ENCODE data around the gene C6orf62. TPM values are rescaled to one million over a fixed set of nuclear protein-coding genes. Genes with fewer than 3 reads are reported as not detected.
"Not testable (repeated sequence)": the region's sequence is repeated elsewhere in the genome, so short reads cannot be mapped to it uniquely, and the experiment has no call there.

C6orf62 gene
- total RNA-seq (10 to 100 TPM; 20.8 to 92.8 (median 40.7) TPM), polyA plus RNA-seq (10 to 100 TPM; 28.9 to 48.0 TPM)
- long read RNA-seq, donor 1, full-length matches to known transcripts, result 8 of 10 reads
- long read RNA-seq, donor 1, partial matches to known transcripts, result 2 of 10 reads
- long read RNA-seq, donor 1, other reads (novel, unspliced or antisense), result 0 of 10 reads
- long read RNA-seq, donor 2, full-length matches to known transcripts, result 42 of 54 reads
- long read RNA-seq, donor 2, partial matches to known transcripts, result 4 of 54 reads
- long read RNA-seq, donor 2, other reads (novel, unspliced or antisense), result 8 of 54 reads
- long read RNA-seq, donor 3, full-length matches to known transcripts, result 17 of 20 reads
- long read RNA-seq, donor 3, partial matches to known transcripts, result 2 of 20 reads
- long read RNA-seq, donor 3, other reads (novel, unspliced or antisense), result 1 of 20 reads

GRCh38 chr6:24719125-24719971, at the start of gene C6orf62:
C6orf62 (minus strand) TSS chr6:24719154; CDS start chr6:24718668, 486 bp downstream.
- Histone ChIP-seq H3K27me3 (no peaks in the 10 kb centered on the region), H3K9me3 (no peaks in the 10 kb centered on the region), H3K4me3 (peak within 1 kb of the TSS; percentile 75 to 97 (median 93)), H3K36me3 (peaks cover 0 to 50% (median 21%) of the 10 kb centered on the region in 9 donors), H3K4me1 (peaks cover 3 to 56% (median 46%) of the 10 kb centered on the region in 12 donors), H3K27ac (peak within 1 kb of the TSS; percentile 93 to 100 (median 99))
- peak in 4 of 5 donors; percentile 26 to 59 (median 43) for DNase-seq
- no peak for TF ChIP-seq CTCF (IDR thresholded peaks at IDR 0.05)
- no peak for TF ChIP-seq POLR2A (IDR thresholded peaks at IDR 0.05)
- 0 to 1% (median 0%) methylated on average over 25 of the region's 25 CpGs for WGBS, 4 donors
- no peak for ATAC-seq
- intact Hi-C loops (cut with DNase I), result loop anchor here in 3 of 10 donors (5.0 kb wide), 1 partner anchor 52 kb away; the partner anchor contains the start of genes ACOT13 (in 3 of the 3) and TDP2 (in 3 of the 3)

DNA sequence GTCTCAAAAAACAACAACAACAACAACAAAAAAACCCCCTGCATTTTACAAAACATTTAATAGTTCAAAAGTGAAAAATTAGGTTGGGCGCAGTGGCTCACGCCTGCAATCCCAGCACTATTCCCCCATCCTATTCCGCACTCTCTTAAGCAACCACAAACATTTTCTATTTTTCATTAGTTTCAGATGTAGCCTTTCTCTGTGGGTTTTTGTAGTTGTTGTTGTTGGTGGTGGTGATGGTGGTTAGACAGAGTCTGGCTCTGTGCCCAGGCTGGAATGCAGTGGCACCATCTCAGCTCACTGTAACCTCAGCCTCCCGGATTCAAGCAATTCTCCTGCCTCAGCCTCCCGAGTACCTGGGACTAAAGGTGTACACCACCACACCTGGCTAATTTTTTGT, 49.4 kb upstream of the C6orf62 start:
- no peaks in the 10 kb centered on the region for H3K36me3 ChIP-seq
- no peak overlapping the region for H3K27ac ChIP-seq
- intact Hi-C loops (cut with DNase I), result loop anchor here in 7 of 10 donors (5.0 to 10.0 kb wide), 4 partner anchors 184 to 334 kb away; no protein-coding TSS in a partner anchor
- TF ChIP-seq POLR2A (IDR thresholded peaks at IDR 0.05) (no peak), CTCF (IDR thresholded peaks at IDR 0.05) (no peak)
- 93 to 97% (median 96%) methylated on average over 5 of the region's 5 CpGs for WGBS, 4 donors
- H3K9me3 ChIP-seq, result no peaks in the 10 kb centered on the region
- no peak overlapping the region for H3K4me3 ChIP-seq
- H3K27me3 ChIP-seq, result no peaks in the 10 kb centered on the region
- DNase-seq (no peak), ATAC-seq (no peak)
- no peaks in the 10 kb centered on the region for H3K4me1 ChIP-seq

DNA sequence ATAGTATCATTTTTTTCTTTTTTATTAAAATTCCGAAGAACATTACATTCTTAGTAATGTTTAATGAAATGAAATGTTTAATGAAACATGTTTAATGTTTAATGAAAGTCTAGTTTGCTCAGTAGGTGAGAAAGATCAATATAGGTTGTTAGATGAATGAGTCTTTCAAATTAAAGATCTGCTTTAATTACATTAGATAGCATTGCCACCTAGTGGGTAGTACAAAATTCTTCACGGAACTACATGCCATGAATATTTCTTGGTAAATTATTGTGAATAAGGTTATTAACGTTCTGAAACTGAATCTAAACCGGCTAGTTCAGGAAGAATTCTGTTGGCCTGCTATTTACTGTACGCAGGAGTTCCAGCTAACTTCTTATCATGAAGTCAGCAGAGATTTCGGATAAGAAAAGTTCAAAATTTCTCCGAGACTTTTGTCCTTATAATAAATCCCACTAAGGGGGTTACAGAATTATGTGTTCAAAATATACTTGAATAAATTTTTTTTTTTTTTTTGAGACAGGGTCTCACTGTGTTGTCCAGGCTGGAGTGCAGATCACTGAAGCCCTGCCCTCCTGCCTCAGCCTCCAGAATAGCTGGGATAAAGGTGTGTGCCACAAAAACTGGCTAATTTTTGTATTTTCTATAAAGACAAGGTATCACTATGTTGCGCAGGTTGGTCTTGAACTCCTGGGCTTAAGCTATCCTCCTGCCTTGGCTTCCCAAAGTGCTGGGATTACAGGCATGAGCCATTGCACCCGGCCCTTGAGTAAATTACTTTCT, 47.9 kb upstream of the C6orf62 start:
- Histone ChIP-seq H3K4me1 (no peaks in the 10 kb centered on the region), H3K9me3 (no peaks in the 10 kb centered on the region), H3K27ac (no peak overlapping the region), H3K4me3 (no peak overlapping the region), H3K36me3 (no peaks in the 10 kb centered on the region), H3K27me3 (no peaks in the 10 kb centered on the region)
- intact Hi-C loops (cut with DNase I), result loop anchor here in 9 of 10 donors (1.0 to 10.0 kb wide), 6 partner anchors 182 to 332 kb away; no protein-coding TSS in a partner anchor
- DNase-seq, result no peak
- TF ChIP-seq POLR2A (IDR thresholded peaks at IDR 0.05) (no peak), CTCF (IDR thresholded peaks at IDR 0.05) (peak in 11 of 12 donors; percentile 27 to 60 (median 46))
- whole genome bisulfite sequencing, 4 donors, result 61 to 67% (median 63%) methylated on average over 9 of the region's 9 CpGs
- no peak for ATAC-seq

GRCh38 chr6:24765968-24766367, 47.0 kb upstream of the C6orf62 start:
- H3K9me3 ChIP-seq, DNase-seq, H3K27me3 ChIP-seq, ATAC-seq, H3K4me3 ChIP-seq, H3K4me1 ChIP-seq, H3K27ac ChIP-seq, H3K36me3 ChIP-seq: not testable (repeated sequence)
- intact Hi-C loops (cut with DNase I), result loop anchor here in 9 of 10 donors (1.0 to 10.0 kb wide), 6 partner anchors 181 to 331 kb away; no protein-coding TSS in a partner anchor
- WGBS, 4 donors, result 91 to 96% (median 95%) methylated on average over 17 to 26 of the region's 26 CpGs

DNA sequence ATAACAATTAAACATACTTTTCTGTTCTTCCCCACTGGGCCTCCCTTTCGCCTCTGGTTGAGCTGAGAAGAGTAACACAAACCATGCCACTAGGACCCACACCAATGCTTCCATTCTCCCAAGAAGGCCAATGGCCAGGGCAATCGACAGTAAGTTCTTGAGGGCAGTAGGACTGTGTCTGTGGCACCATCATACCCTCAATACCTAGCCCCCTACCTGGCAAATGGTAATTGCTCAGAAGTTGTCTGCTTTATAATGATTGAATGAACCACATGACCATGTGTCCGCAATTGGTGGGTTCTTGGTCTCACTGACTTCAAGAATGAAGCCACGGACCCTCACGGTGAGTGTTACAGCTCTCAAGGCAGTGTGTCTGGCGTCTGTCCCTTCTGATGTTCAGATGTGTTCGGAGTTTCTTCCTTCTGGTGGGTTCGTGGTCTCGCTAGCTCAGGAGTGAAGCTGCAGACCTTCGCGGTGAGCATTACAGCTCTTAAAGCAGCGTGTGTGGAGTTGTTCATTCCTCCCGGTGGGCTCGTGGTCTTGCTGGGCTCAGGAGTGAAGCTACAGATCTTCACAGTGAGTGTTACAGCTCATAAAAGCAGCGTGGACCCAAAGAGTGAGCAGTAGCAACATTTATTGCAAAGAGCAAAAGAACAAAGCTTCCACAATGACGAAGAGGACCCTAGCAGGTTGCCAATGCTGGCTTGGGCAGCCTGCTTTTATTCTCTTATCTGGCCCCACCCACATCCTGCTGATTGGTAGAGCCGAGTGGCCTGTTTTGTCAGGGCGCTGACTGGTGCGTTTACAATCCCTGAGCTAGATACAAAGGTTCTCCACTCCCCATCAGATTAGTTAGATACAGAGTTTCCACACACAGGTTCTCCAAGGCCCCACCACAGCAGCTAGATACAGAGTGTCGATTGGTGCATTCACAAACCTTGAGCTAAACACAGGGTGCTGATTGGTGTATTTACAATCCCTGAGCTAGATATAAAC, 46.2 kb upstream of the C6orf62 start:
- ATAC-seq, H3K9me3 ChIP-seq, H3K4me3 ChIP-seq, H3K4me1 ChIP-seq, H3K36me3 ChIP-seq, H3K27ac ChIP-seq, H3K27me3 ChIP-seq, DNase-seq: not testable (repeated sequence)
- 83 to 87% (median 84%) methylated on average over 20 of the region's 20 CpGs for WGBS, 4 donors
- intact Hi-C loops (cut with DNase I), result loop anchor here in 8 of 10 donors (5.0 to 10.0 kb wide), 4 partner anchors 180 to 330 kb away; no protein-coding TSS in a partner anchor

Data from heart left ventricle (tissue), 16 donors.